HCT116 (cell line): ENCODE results near the gene PLPPR3. TPM values are rescaled to one million over a fixed set of nuclear protein-coding genes. Genes with fewer than 3 reads are reported as not detected.

ENCODE experiments used
- ATAC-seq: fragments of 200-7000 bp; cut with Tn5 transposase; 2 replicates; pipeline ENCODE4 v1.9.1; 2020; ENCODE audit warnings: mild to moderate bottlenecking, moderate library complexity
- BruUV-seq: library from RNA; stranded (reverse); fragments of 400-500 nt; replicated peaks from 2 replicates; lab custom pipeline; 2021; lab: Mats Ljungman, UMichigan
- CTCF ChIA-PET: fragments of 300-600 bp; sonication (Branson Sonifier 250); formaldehyde crosslinking; loops from one replicate; lab custom pipeline; 2021; ENCODE audit warnings: antibody characterized with exemption; lab: Charles Lee
- POLR2A ChIA-PET: fragments of 300-600, 350-600 bp; sonication (Branson Sonifier 250); formaldehyde crosslinking; loops from one replicate; lab custom pipeline; 2021; ENCODE audit warnings: antibody characterized with exemption; lab: Charles Lee
- RAD21 ChIA-PET, 2 experiments: fragments of 300-600 bp; sonication (Branson Sonifier 250); formaldehyde crosslinking; loops; one replicate each; lab custom pipeline; 2023; ENCODE audit warnings: low total read pairs in 2 of 2; ENCODE audit not compliant: uncharacterized antibody in 2 of 2, unreplicated experiment in 2 of 2, low non-redundant PET in 1 of 2; lab: Charles Lee
- DNase-seq: peaks from one replicate; pipeline ENCODE4 v3.0.0-alpha.2; 2010; ENCODE audit warnings: low read depth, low spot score
- H2AFZ ChIP-seq: fragments of 200-600 bp; shearing (Covaris generic), sonication (generic); 2 replicates; pipeline ENCODE4 v1.6.1; 2017; ENCODE audit warnings: low read depth, mixed run types, mixed read lengths, antibody characterized with exemption, low read length; ENCODE audit not compliant: poor library complexity, severe bottlenecking
- H3K27ac ChIP-seq: 2 replicates; pipeline ENCODE4 v1.5.1; 2012; ENCODE audit warnings: low read depth, low read length
- H3K27me3 ChIP-seq: fragments of 200-600 bp; sonication (generic); 2 replicates; pipeline ENCODE4 v1.6.1; 2016; ENCODE audit warnings: mixed run types, low read length, mixed read lengths; ENCODE audit not compliant: insufficient read depth
- H3K36me3 ChIP-seq, 2 experiments: fragments of 200-500 bp in 1 of 2; fragments of 200-600 bp in 1 of 2; sonication (Bioruptor generic) in 1 of 2; sonication (generic) in 1 of 2; 2 replicates each; pipeline versions ENCODE4 v1.5.1 to v1.6.1; 2014 to 2016; ENCODE audit warnings: low read length in 2 of 2, inconsistent platforms in 1 of 2, mixed read lengths in 1 of 2, mixed run types in 1 of 2; ENCODE audit not compliant: insufficient read depth in 2 of 2, control insufficient read depth in 1 of 2
- H3K4me1 ChIP-seq, 2 experiments: fragments of 200-600 bp in 1 of 2; sonication (generic) in 1 of 2; 2 replicates each; pipeline versions ENCODE4 v1.5.1 to v1.6.1; 2012 to 2017; ENCODE audit warnings: low read length in 2 of 2, inconsistent platforms in 1 of 2, mild to moderate bottlenecking in 1 of 2, mixed read lengths in 1 of 2, mixed run types in 1 of 2, moderate library complexity in 1 of 2; ENCODE audit not compliant: insufficient read depth in 2 of 2, control insufficient read depth in 1 of 2
- H3K4me2 ChIP-seq: fragments of 200-600 bp; sonication (generic); 2 replicates; pipeline ENCODE4 v1.6.1; 2017; ENCODE audit warnings: mixed run types, low read length, mixed read lengths
- H3K4me3 ChIP-seq, 2 experiments: fragments of 200-600 bp in 1 of 2; sonication (generic) in 1 of 2; replicated peaks in 1 of 2; 2 replicates each; pipeline ENCODE4 v1.5.1; 2011 to 2016; ENCODE audit warnings: low read length in 2 of 2, control low read depth in 1 of 2, low read depth in 1 of 2, mild to moderate bottlenecking in 1 of 2, mixed read lengths in 1 of 2, mixed run types in 1 of 2
- H3K79me2 ChIP-seq: fragments of 200-600 bp; sonication (generic); 2 replicates; pipeline ENCODE4 v1.6.1; 2017; ENCODE audit warnings: mild to moderate bottlenecking, mixed run types, low read length, moderate library complexity, mixed read lengths; ENCODE audit not compliant: insufficient read depth
- H3K9ac ChIP-seq: fragments of 200-600 bp; sonication (generic); 2 replicates; pipeline ENCODE4 v1.6.1; 2016; ENCODE audit warnings: low read length, mixed read lengths
- H3K9me2 ChIP-seq: fragments of 200-600 bp; sonication (generic), shearing (Covaris generic); 2 replicates; pipeline ENCODE4 v1.6.1; 2017; ENCODE audit warnings: mixed run types, mild to moderate bottlenecking, moderate library complexity; ENCODE audit not compliant: insufficient read depth
- H3K9me3 ChIP-seq, 2 experiments: fragments of 200-500 bp in 1 of 2; fragments of 200-600 bp in 1 of 2; sonication (Bioruptor generic) in 1 of 2; sonication (generic) in 1 of 2; 2 replicates each; pipeline ENCODE4 v1.6.1; 2014 to 2017; ENCODE audit warnings: low read length in 2 of 2, mixed read lengths in 2 of 2, inconsistent platforms in 1 of 2, low read depth in 1 of 2, mild to moderate bottlenecking in 1 of 2, mixed run types in 1 of 2, moderate library complexity in 1 of 2; ENCODE audit not compliant: control insufficient read depth in 1 of 2, insufficient read depth in 1 of 2
- H4K20me1 ChIP-seq: fragments of 200-600 bp; sonication (generic), shearing (Covaris generic); 2 replicates; pipeline ENCODE4 v1.6.1; 2017; ENCODE audit warnings: mixed run types, mild to moderate bottlenecking, moderate library complexity; ENCODE audit not compliant: insufficient read depth
- CBX3 ChIP-seq: IDR thresholded peaks from 2 replicates; pipeline ENCODE4 v1.6.1; 2012; ENCODE audit warnings: low read depth
- CEBPB ChIP-seq: IDR thresholded peaks from 2 replicates; pipeline ENCODE4 v1.6.1; 2012; ENCODE audit warnings: low read depth
- CTCF ChIP-seq, 3 experiments: fragments of 200-600 bp in 1 of 3; sonication (generic) in 1 of 3; IDR thresholded peaks in 2 of 3; conservative IDR thresholded peaks in 1 of 3; 2 replicates each; pipeline ENCODE4 v1.5.1; 2012 to 2017; ENCODE audit warnings: low read depth in 2 of 3, low read length in 2 of 3, antibody characterized with exemption in 1 of 3, borderline replicate concordance in 1 of 3, control low read depth in 1 of 3, mild to moderate bottlenecking in 1 of 3, mixed read lengths in 1 of 3, mixed run types in 1 of 3, moderate library complexity in 1 of 3; ENCODE audit not compliant: insufficient read depth in 1 of 3
- ELF1 ChIP-seq: IDR thresholded peaks from 2 replicates; pipeline ENCODE4 v1.6.1; 2012; ENCODE audit warnings: low read depth, borderline replicate concordance
- EZH2 ChIP-seq: fragments of 200-600 bp; sonication (generic); IDR thresholded peaks from 2 replicates; pipeline ENCODE4 v1.6.1; 2017; ENCODE audit warnings: antibody characterized with exemption, mixed run types
- FOSL1 ChIP-seq: IDR thresholded peaks from 2 replicates; pipeline ENCODE4 v1.6.1; 2012; ENCODE audit warnings: low read depth
- JUND ChIP-seq: IDR thresholded peaks from 2 replicates; pipeline ENCODE4 v1.6.1; 2012
- POLR2A ChIP-seq: IDR thresholded peaks from 2 replicates; pipeline ENCODE4 v1.7.0; 2011; ENCODE audit warnings: borderline replicate concordance; ENCODE audit not compliant: insufficient read depth, insufficient read length; ENCODE audit errors: extremely low read depth
- POLR2AphosphoS5 ChIP-seq: IDR thresholded peaks from 2 replicates; pipeline ENCODE4 v1.6.1; 2011; ENCODE audit warnings: mild to moderate bottlenecking, low read depth, low read length, moderate library complexity
- RAD21 ChIP-seq: IDR thresholded peaks from 2 replicates; pipeline ENCODE4 v1.6.1; 2012; ENCODE audit warnings: low read depth, mild to moderate bottlenecking
- SP1 ChIP-seq: IDR thresholded peaks from 2 replicates; pipeline ENCODE4 v1.6.1; 2012; ENCODE audit warnings: low read depth
- TCF7L2 ChIP-seq: IDR thresholded peaks from 2 replicates; pipeline ENCODE4 v1.7.0; 2011; ENCODE audit warnings: borderline replicate concordance, inconsistent platforms; ENCODE audit not compliant: insufficient read depth, insufficient read length; ENCODE audit errors: extremely low read depth
- YY1 ChIP-seq: IDR thresholded peaks from 2 replicates; pipeline ENCODE4 v1.6.1; 2011; ENCODE audit warnings: low read length, low read depth, moderate library complexity, mild to moderate bottlenecking; ENCODE audit not compliant: insufficient replicate concordance; ENCODE audit errors: extremely low read depth
- ZFX ChIP-seq: fragments of 450-650 bp; IDR thresholded peaks from 2 replicates; pipeline ENCODE4 v1.6.1; 2017
- ZNF274 ChIP-seq: fragments of 200-500 bp; sonication (Bioruptor generic); IDR thresholded peaks from 2 replicates; pipeline ENCODE4 v1.6.1; 2014; ENCODE audit warnings: mild to moderate bottlenecking, low read depth, low read length, inconsistent platforms
- intact Hi-C: fragments of 100-400 bp; cut with micrococcal nuclease; formaldehyde crosslinking; loops from 2 replicates; pipeline ENCODE4 v1.10.0; 2022
- total RNA-seq: library from RNA; stranded (reverse); gene quantifications from one replicate; pipeline ENCODE4 v1.2.1, GENCODE V29; 2021; ENCODE audit not compliant: unreplicated experiment
- TF ChIP-seq, protein P1 (sequence below): IDR thresholded peaks from 2 replicates; pipeline ENCODE4 v1.6.1; 2012; ENCODE audit warnings: low read depth
- TF ChIP-seq, protein P2 (sequence below): IDR thresholded peaks from 2 replicates; pipeline ENCODE4 v1.6.1; 2011; ENCODE audit warnings: mild to moderate bottlenecking, low read length, moderate library complexity; ENCODE audit not compliant: insufficient replicate concordance; ENCODE audit errors: extremely low read depth

Gene PLPPR3
- total RNA-seq, 1 experiment from 2014 or later, result 0.27 TPM

DNA sequence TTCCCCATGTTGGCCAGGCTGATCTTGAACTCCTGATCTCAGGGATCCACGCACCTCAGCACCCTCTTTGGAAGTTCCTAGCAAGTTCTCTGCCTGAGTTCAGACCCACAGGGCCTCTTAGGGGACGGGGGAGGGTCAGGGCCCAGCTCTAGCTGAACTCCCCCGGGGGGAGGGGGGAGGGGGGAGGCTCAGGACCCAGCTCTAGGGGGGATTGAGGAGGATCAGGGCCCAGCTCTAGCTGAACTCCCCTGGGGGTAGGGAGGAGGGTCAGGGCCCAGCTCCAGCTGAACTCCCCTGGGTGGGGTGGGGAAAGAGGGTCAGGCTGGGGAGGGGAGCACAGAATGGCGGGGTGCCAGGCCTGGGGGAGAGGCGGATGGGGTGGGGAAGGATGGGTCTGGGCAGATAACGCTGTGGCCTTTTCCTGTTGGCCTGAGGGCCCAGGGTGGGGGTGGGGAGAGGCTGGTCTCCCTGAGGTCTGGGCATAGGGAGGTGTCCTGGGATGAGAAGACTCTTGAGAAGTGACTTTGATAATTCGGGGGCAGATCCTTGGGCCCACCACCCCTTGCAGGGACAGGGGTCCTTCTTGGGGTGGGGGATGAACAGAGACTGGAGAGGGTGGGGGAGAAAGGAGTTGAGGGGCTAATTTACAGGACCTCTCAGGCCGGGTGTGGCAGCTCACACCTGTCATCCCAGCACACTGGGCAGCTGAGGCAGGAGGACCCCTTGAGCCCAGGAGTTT, 30.0 kb downstream of the PLPPR3 start:
- no peak overlapping the region for H3K4me3 ChIP-seq
- BruUV-seq, result no TSS peak
- ChIA-PET POLR2A (no interaction called here), RAD21 (interaction anchor here in 1 of 2 experiments (0.6 kb wide), 1 partner anchor 38 kb away, joined by 3 read pairs; no protein-coding TSS in a partner anchor), CTCF (no interaction called here)
- no peak overlapping the region for H3K27ac ChIP-seq
- no peaks in the 10 kb centered on the region for H3K27me3 ChIP-seq
- no peaks in the 10 kb centered on the region for H3K36me3 ChIP-seq
- no peaks in the 10 kb centered on the region for H3K9me3 ChIP-seq
- H2AFZ ChIP-seq, result no peak overlapping the region
- H3K9ac ChIP-seq, result no peak overlapping the region
- H4K20me1 ChIP-seq, result no peaks in the 10 kb centered on the region
- intact Hi-C loops, result loop anchor here (10.0 kb wide), 1 partner anchor 453 kb away; the partner anchor contains the start of genes ATP5F1D and MIDN
- no peak for DNase-seq
- no peaks in the 10 kb centered on the region for H3K9me2 ChIP-seq
- no peaks in the 10 kb centered on the region for H3K79me2 ChIP-seq
- H3K4me1 ChIP-seq, result peaks cover 0 to 7% of the 10 kb centered on the region in 2 experiments; a peak in 1 of 4 replicates
- TF ChIP-seq JUND (no peak), ELF1 (no peak), RAD21 (no peak), POLR2A (no peak), CEBPB (no peak), YY1 (no peak), SP1 (no peak), POLR2AphosphoS5 (no peak), EZH2 (no peak), CTCF (IDR thresholded peaks at IDR 0.05 in 2 of 3, conservative IDR thresholded peaks at IDR 0.05 in 1 of 3; ENCODE audit: borderline replicate concordance in 1 of 3, insufficient read depth in 1 of 3, low read depth in 2 of 3, low read length in 2 of 3) (no peak), TCF7L2 (no peak), ZNF274 (no peak), FOSL1 (no peak), ZFX (no peak), CBX3 (no peak)
- TF ChIP-seq, protein P1, sequence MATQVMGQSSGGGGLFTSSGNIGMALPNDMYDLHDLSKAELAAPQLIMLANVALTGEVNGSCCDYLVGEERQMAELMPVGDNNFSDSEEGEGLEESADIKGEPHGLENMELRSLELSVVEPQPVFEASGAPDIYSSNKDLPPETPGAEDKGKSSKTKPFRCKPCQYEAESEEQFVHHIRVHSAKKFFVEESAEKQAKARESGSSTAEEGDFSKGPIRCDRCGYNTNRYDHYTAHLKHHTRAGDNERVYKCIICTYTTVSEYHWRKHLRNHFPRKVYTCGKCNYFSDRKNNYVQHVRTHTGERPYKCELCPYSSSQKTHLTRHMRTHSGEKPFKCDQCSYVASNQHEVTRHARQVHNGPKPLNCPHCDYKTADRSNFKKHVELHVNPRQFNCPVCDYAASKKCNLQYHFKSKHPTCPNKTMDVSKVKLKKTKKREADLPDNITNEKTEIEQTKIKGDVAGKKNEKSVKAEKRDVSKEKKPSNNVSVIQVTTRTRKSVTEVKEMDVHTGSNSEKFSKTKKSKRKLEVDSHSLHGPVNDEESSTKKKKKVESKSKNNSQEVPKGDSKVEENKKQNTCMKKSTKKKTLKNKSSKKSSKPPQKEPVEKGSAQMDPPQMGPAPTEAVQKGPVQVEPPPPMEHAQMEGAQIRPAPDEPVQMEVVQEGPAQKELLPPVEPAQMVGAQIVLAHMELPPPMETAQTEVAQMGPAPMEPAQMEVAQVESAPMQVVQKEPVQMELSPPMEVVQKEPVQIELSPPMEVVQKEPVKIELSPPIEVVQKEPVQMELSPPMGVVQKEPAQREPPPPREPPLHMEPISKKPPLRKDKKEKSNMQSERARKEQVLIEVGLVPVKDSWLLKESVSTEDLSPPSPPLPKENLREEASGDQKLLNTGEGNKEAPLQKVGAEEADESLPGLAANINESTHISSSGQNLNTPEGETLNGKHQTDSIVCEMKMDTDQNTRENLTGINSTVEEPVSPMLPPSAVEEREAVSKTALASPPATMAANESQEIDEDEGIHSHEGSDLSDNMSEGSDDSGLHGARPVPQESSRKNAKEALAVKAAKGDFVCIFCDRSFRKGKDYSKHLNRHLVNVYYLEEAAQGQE, result no peak
- TF ChIP-seq, protein P2, sequence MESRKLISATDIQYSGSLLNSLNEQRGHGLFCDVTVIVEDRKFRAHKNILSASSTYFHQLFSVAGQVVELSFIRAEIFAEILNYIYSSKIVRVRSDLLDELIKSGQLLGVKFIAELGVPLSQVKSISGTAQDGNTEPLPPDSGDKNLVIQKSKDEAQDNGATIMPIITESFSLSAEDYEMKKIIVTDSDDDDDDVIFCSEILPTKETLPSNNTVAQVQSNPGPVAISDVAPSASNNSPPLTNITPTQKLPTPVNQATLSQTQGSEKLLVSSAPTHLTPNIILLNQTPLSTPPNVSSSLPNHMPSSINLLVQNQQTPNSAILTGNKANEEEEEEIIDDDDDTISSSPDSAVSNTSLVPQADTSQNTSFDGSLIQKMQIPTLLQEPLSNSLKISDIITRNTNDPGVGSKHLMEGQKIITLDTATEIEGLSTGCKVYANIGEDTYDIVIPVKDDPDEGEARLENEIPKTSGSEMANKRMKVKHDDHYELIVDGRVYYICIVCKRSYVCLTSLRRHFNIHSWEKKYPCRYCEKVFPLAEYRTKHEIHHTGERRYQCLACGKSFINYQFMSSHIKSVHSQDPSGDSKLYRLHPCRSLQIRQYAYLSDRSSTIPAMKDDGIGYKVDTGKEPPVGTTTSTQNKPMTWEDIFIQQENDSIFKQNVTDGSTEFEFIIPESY, result no peak
- no peak for ATAC-seq
- H3K4me2 ChIP-seq, result no peak overlapping the region
